ENCODE results near the gene FCRL6. TPM values are rescaled to one million over a fixed set of nuclear protein-coding genes. Genes with fewer than 3 reads are reported as not detected.

The FCRL6 gene
- total RNA-seq, 2 experiments from 2014 or later = 0.42 to 0.76 TPM

- ChIA-PET POLR2A (no interaction called here), CTCF (interaction anchor here (0.7 to 4.4 kb wide), 13 partner anchors 9 to 244 kb away, joined by 3 to 70 read pairs (median 5); partner anchors contain the start of genes FCRL6 and TAGLN2)
- peaks cover 35% of the 10 kb centered on the region for H3K4me1 Mint-ChIP-seq (ENCODE audit: low read depth)
Observed at GRCh38 chr1:159780583-159781582, 21.3 kb upstream of the FCRL6 start, which contains the start of gene DUSP23. Gene DUSP23, plus strand, starts transcription at chr1:159780962. Its CDS starts 139 bp downstream, at chr1:159781101.

GRCh38 chr1:159781992-159782391, 20.2 kb upstream of the FCRL6 start:
- Mint-ChIP-seq H3K4me3 (peak overlapping the region; percentile 75), H3K4me1 (ENCODE audit: low read depth) (peaks cover 36% of the 10 kb centered on the region), H3K27ac (no peak overlapping the region), H3K36me3 (ENCODE audit: low read depth) (no peaks in the 10 kb centered on the region), H3K9me3 (ENCODE audit: insufficient read depth) (no peaks in the 10 kb centered on the region), H3K27me3 (ENCODE audit: low read depth) (peaks cover 14% of the 10 kb centered on the region)
- DNase-seq (no peak), ATAC-seq (no peak)
- CTCF ChIA-PET = interaction anchor here (0.9 to 4.4 kb wide), 8 partner anchors 8 to 225 kb away, joined by 3 to 70 read pairs (median 8); partner anchors contain the start of gene FCRL6
- POLR2A ChIA-PET = no interaction called here

More at GRCh38 chr1:159780583-159781582, 21.3 kb upstream of the FCRL6 start, which contains the start of gene DUSP23:
- Mint-ChIP-seq H3K4me3 (peak within 1 kb of the TSS; percentile 75), H3K36me3 (ENCODE audit: low read depth) (no peaks in the 10 kb centered on the region), H3K9me3 (ENCODE audit: insufficient read depth) (no peaks in the 10 kb centered on the region), H3K27ac (peak within 1 kb of the TSS; percentile 56), H3K27me3 (ENCODE audit: low read depth) (peaks cover 17% of the 10 kb centered on the region)
- DNase-seq (peak; percentile 97), ATAC-seq (peak; percentile 99)

GRCh38 chr1:159783724-159784123, 18.4 kb upstream of the FCRL6 start:
- Mint-ChIP-seq H3K27ac (no peak overlapping the region), H3K27me3 (ENCODE audit: low read depth) (peaks cover 6% of the 10 kb centered on the region), H3K36me3 (ENCODE audit: low read depth) (no peaks in the 10 kb centered on the region), H3K4me3 (no peak overlapping the region), H3K9me3 (ENCODE audit: insufficient read depth) (no peaks in the 10 kb centered on the region), H3K4me1 (ENCODE audit: low read depth) (peaks cover 36% of the 10 kb centered on the region)
- no peak for DNase-seq
- CTCF ChIA-PET = interaction anchor here (1.1 to 4.4 kb wide), 3 partner anchors 16 to 224 kb away, joined by 3 to 70 read pairs (median 30); no protein-coding TSS in a partner anchor
- no peak for ATAC-seq
- POLR2A ChIA-PET = no interaction called here

GRCh38 chr1:159786465-159786864, 15.7 kb upstream of the FCRL6 start:
- Mint-ChIP-seq H3K4me3 (no peak overlapping the region), H3K36me3 (ENCODE audit: low read depth) (no peaks in the 10 kb centered on the region), H3K4me1 (ENCODE audit: low read depth) (peaks cover 32% of the 10 kb centered on the region), H3K27me3 (ENCODE audit: low read depth) (peaks cover 9% of the 10 kb centered on the region), H3K27ac (no peak overlapping the region), H3K9me3 (ENCODE audit: insufficient read depth) (no peaks in the 10 kb centered on the region)
- DNase-seq (no peak), ATAC-seq (no peak)
- ChIA-PET POLR2A (no interaction called here), CTCF (interaction anchor here (0.9 to 2.7 kb wide), 3 partner anchors 13 to 104 kb away, joined by 3 to 15 read pairs (median 4); no protein-coding TSS in a partner anchor)

GRCh38 chr1:159786966-159787365, 15.2 kb upstream of the FCRL6 start:
- Mint-ChIP-seq H3K27ac (no peak overlapping the region), H3K27me3 (ENCODE audit: low read depth) (peaks cover 13% of the 10 kb centered on the region), H3K36me3 (ENCODE audit: low read depth) (no peaks in the 10 kb centered on the region), H3K4me3 (no peak overlapping the region), H3K4me1 (ENCODE audit: low read depth) (peaks cover 27% of the 10 kb centered on the region), H3K9me3 (ENCODE audit: insufficient read depth) (no peaks in the 10 kb centered on the region)
- ChIA-PET CTCF (interaction anchor here (0.9 to 2.7 kb wide), 3 partner anchors 12 to 104 kb away, joined by 3 to 15 read pairs (median 4); no protein-coding TSS in a partner anchor), POLR2A (no interaction called here)
- ATAC-seq (no peak), DNase-seq (no peak)

- H3K36me3 Mint-ChIP-seq (ENCODE audit: low read depth) = no peaks in the 10 kb centered on the region
- CTCF ChIA-PET = interaction anchor here (0.8 to 1.9 kb wide), 10 partner anchors 9 to 105 kb away, joined by 3 to 19 read pairs (median 5); partner anchors contain the start of gene DUSP23
- H3K4me1 Mint-ChIP-seq (ENCODE audit: low read depth) = peaks cover 5% of the 10 kb centered on the region
- no peak overlapping the region for H3K4me3 Mint-ChIP-seq
- H3K9me3 Mint-ChIP-seq (ENCODE audit: insufficient read depth) = no peaks in the 10 kb centered on the region
- POLR2A ChIA-PET = no interaction called here
- H3K27me3 Mint-ChIP-seq (ENCODE audit: low read depth) = peaks cover 20% of the 10 kb centered on the region
- DNase-seq (no peak), ATAC-seq (no peak)
- H3K27ac Mint-ChIP-seq = no peak overlapping the region
Observed at GRCh38 chr1:159790237-159790917, 11.8 kb upstream of the FCRL6 start.

- CTCF ChIA-PET = no interaction called here
- Mint-ChIP-seq H3K36me3 (ENCODE audit: low read depth) (no peaks in the 10 kb centered on the region), H3K27me3 (ENCODE audit: low read depth) (peaks cover 20% of the 10 kb centered on the region), H3K4me3 (no peak overlapping the region), H3K9me3 (ENCODE audit: insufficient read depth) (no peaks in the 10 kb centered on the region), H3K4me1 (ENCODE audit: low read depth) (no peaks in the 10 kb centered on the region), H3K27ac (no peak overlapping the region)
- POLR2A ChIA-PET = no interaction called here
- ATAC-seq (no peak), DNase-seq (no peak)
Observed at GRCh38 chr1:159791031-159791430, 11.1 kb upstream of the FCRL6 start.

GRCh38 chr1:159791461-159791860, 10.7 kb upstream of the FCRL6 start:
- Mint-ChIP-seq H3K36me3 (ENCODE audit: low read depth) (no peaks in the 10 kb centered on the region), H3K4me1 (ENCODE audit: low read depth) (no peaks in the 10 kb centered on the region), H3K9me3 (ENCODE audit: insufficient read depth) (no peaks in the 10 kb centered on the region), H3K27me3 (ENCODE audit: low read depth) (peaks cover 22% of the 10 kb centered on the region), H3K27ac (no peak overlapping the region), H3K4me3 (no peak overlapping the region)
- no peak for ATAC-seq
- DNase-seq = no peak
- POLR2A ChIA-PET = no interaction called here
- CTCF ChIA-PET = no interaction called here

- peaks cover 32% of the 10 kb centered on the region for H3K27me3 Mint-ChIP-seq (ENCODE audit: low read depth)
- DNase-seq = no peak
- peaks cover 14% of the 10 kb centered on the region for H3K4me1 Mint-ChIP-seq (ENCODE audit: low read depth)
- no peaks in the 10 kb centered on the region for H3K36me3 Mint-ChIP-seq (ENCODE audit: low read depth)
- POLR2A ChIA-PET = no interaction called here
- no peak overlapping the region for H3K27ac Mint-ChIP-seq
- no peak overlapping the region for H3K4me3 Mint-ChIP-seq
- H3K9me3 Mint-ChIP-seq (ENCODE audit: insufficient read depth) = no peaks in the 10 kb centered on the region
- CTCF ChIA-PET = interaction anchor here (1.7 to 14.3 kb wide), 3 partner anchors 77 to 212 kb away, joined by 3 to 483 read pairs (median 3); no protein-coding TSS in a partner anchor
- no peak for ATAC-seq
Observed at GRCh38 chr1:159795534-159795933, 6.6 kb upstream of the FCRL6 start.

GRCh38 chr1:159798893-159799292, 3.3 kb upstream of the FCRL6 start:
- ChIA-PET POLR2A (interaction anchor here (1.0 to 2.1 kb wide), 4 partner anchors 92 to 126 kb away, joined by 3 to 5 read pairs (median 3); partner anchors contain the start of gene TAGLN2), CTCF (interaction anchor here (0.8 to 14.3 kb wide), 34 partner anchors 9 to 585 kb away, joined by 3 to 483 read pairs (median 6); partner anchors contain the start of genes DUSP23, SLAMF8, TAGLN2 and VSIG8)
- peak; percentile 60 for ATAC-seq
- H3K27me3 Mint-ChIP-seq (ENCODE audit: low read depth) = peaks cover 42% of the 10 kb centered on the region
- H3K4me3 Mint-ChIP-seq = no peak overlapping the region
- peaks cover 25% of the 10 kb centered on the region for H3K4me1 Mint-ChIP-seq (ENCODE audit: low read depth)
- H3K27ac Mint-ChIP-seq = no peak overlapping the region
- no peaks in the 10 kb centered on the region for H3K9me3 Mint-ChIP-seq (ENCODE audit: insufficient read depth)
- DNase-seq = peak; percentile 66
- no peaks in the 10 kb centered on the region for H3K36me3 Mint-ChIP-seq (ENCODE audit: low read depth)

- no peak for ATAC-seq
- ChIA-PET POLR2A (interaction anchor here (0.8 to 2.1 kb wide), 4 partner anchors 93 to 126 kb away, joined by 3 to 5 read pairs (median 4); partner anchors contain the start of gene TAGLN2), CTCF (interaction anchor here (0.8 to 14.3 kb wide), 31 partner anchors 9 to 208 kb away, joined by 3 to 483 read pairs (median 6); partner anchors contain the start of genes DUSP23, SLAMF8, TAGLN2 and VSIG8)
- no peak overlapping the region for H3K4me3 Mint-ChIP-seq
- no peak for DNase-seq
- H3K36me3 Mint-ChIP-seq (ENCODE audit: low read depth) = no peaks in the 10 kb centered on the region
- peaks cover 25% of the 10 kb centered on the region for H3K4me1 Mint-ChIP-seq (ENCODE audit: low read depth)
- peaks cover 46% of the 10 kb centered on the region for H3K27me3 Mint-ChIP-seq (ENCODE audit: low read depth)
- no peak overlapping the region for H3K27ac Mint-ChIP-seq
- no peaks in the 10 kb centered on the region for H3K9me3 Mint-ChIP-seq (ENCODE audit: insufficient read depth)
Observed at GRCh38 chr1:159799446-159799985, 2.6 kb upstream of the FCRL6 start.

Data from activated CD8-positive, alpha-beta T cell treated with anti-CD3 and anti-CD28 coated beads, Interleukin-2, amount 10 ng/mL, durations not matched to agents 7 days and 5 days (primary cell).